GM19395 (cell line): ENCODE results near the gene USP6NL.
A peak's percentile ranks its signal among the peaks of the same experiment; 100 is the strongest.

Experiments
- ATAC-seq: cut with Tn5 transposase; IDR thresholded peaks from one replicate; pipeline ENCODE4 v1.9.1; 2021; ENCODE audit warnings: mild to moderate bottlenecking, moderate library complexity; ENCODE audit not compliant: unreplicated experiment

The USP6NL gene

GRCh38 chr10:11617233-11617632, 5.8 kb upstream of the USP6NL start:
- no peak for ATAC-seq

GRCh38 chr10:11616021-11616420, 4.6 kb upstream of the USP6NL start:
- ATAC-seq, result no peak

- no peak for ATAC-seq
Observed at GRCh38 chr10:11615396-11615795, 3.9 kb upstream of the USP6NL start.

- ATAC-seq, result no peak
Observed at GRCh38 chr10:11612021-11613001, 861 bp upstream of the USP6NL start.

GRCh38 chr10:11610826-11611247, 613 bp downstream of the USP6NL start:
- peak; percentile 7 for ATAC-seq

- ATAC-seq, result no peak
Observed at GRCh38 chr10:11610166-11610825, 1.2 kb downstream of the USP6NL start.

- ATAC-seq, result no peak
Observed at GRCh38 chr10:11609492-11610093, 1.9 kb downstream of the USP6NL start.

GRCh38 chr10:11609052-11609451, 2.4 kb downstream of the USP6NL start:
- no peak for ATAC-seq

GRCh38 chr10:11608159-11609013, 3.1 kb downstream of the USP6NL start:
- ATAC-seq, result no peak

GRCh38 chr10:11605807-11606408, 5.5 kb downstream of the USP6NL start:
- ATAC-seq, result no peak

GRCh38 chr10:11604865-11605650, 6.4 kb downstream of the USP6NL start:
- ATAC-seq, result peak; percentile 32

- ATAC-seq, result no peak
Observed at GRCh38 chr10:11603741-11604140, 7.7 kb downstream of the USP6NL start.

- ATAC-seq, result peak; percentile 39
Observed at GRCh38 chr10:11602919-11603523, 8.4 kb downstream of the USP6NL start.

GRCh38 chr10:11602358-11602757, 9.1 kb downstream of the USP6NL start:
- peak; percentile 50 for ATAC-seq

- no peak for ATAC-seq
Observed at GRCh38 chr10:11601670-11602069, 9.8 kb downstream of the USP6NL start.

GRCh38 chr10:11600280-11600679, 11.2 kb downstream of the USP6NL start:
- no peak for ATAC-seq

- no peak for ATAC-seq
Observed at GRCh38 chr10:11598712-11599397, 12.6 kb downstream of the USP6NL start.

GRCh38 chr10:11597470-11597869, 14.0 kb downstream of the USP6NL start:
- ATAC-seq, result no peak

GRCh38 chr10:11595395-11595692, 16.1 kb downstream of the USP6NL start:
- no peak for ATAC-seq
